Esophagus squamous epithelium (tissue), 5 donors: Measurements from ENCODE around the gene ZNF610. TPM values are rescaled to one million over a fixed set of nuclear protein-coding genes. Genes with fewer than 3 reads are reported as not detected.
"Not testable (repeated sequence)": the region's sequence is repeated elsewhere in the genome, so short reads cannot be mapped to it uniquely, and the experiment has no call there.

Source experiments
- DNase-seq: peaks from one replicate; lab custom pipeline; 2025; lab: John Stamatoyannopoulos, UW
- H3K27ac ChIP-seq, 4 donors: fragments of 200-600 bp; sonication (generic); one replicate each; pipeline ENCODE4 v1.5.1; 2016 to 2019; ENCODE audit warnings: mild to moderate bottlenecking in 1 of 4
- H3K27me3 ChIP-seq, 4 donors: fragments of 200-600 bp; sonication (generic); 1 replicate in 3 of 4; 2 replicates in 1 of 4; pipeline versions ENCODE4 v1.5.1 to v1.6.0; 2017 to 2021; ENCODE audit warnings: antibody characterized with exemption in 1 of 4
- H3K36me3 ChIP-seq, 3 donors: fragments of 200-600 bp; sonication (generic); one replicate each; pipeline ENCODE4 v1.5.1; 2016 to 2019
- H3K4me1 ChIP-seq, 3 donors: fragments of 200-600 bp; sonication (generic); one replicate each; pipeline ENCODE4 v1.5.1; 2017 to 2019
- H3K4me3 ChIP-seq, 4 donors: fragments of 200-600 bp; sonication (generic); 1 replicate in 3 of 4; 2 replicates in 1 of 4; pipeline ENCODE4 v1.5.1; 2016 to 2019; ENCODE audit warnings: mild to moderate bottlenecking in 2 of 4, moderate library complexity in 1 of 4
- H3K9me3 ChIP-seq, 3 donors: fragments of 200-600 bp; sonication (generic); one replicate each; pipeline ENCODE4 v1.5.1; 2016 to 2019
- CTCF ChIP-seq, 6 experiments: fragments of 450-650 bp in 4 of 6; fragments of 200-600 bp in 2 of 6; sonication (generic) in 2 of 6; IDR thresholded peaks; one replicate each; pipeline ENCODE4 v1.5.1; 2016 to 2019; ENCODE audit warnings: antibody characterized with exemption in 6 of 6, mild to moderate bottlenecking in 4 of 6, moderate library complexity in 4 of 6
- POLR2A ChIP-seq, 4 donors: fragments of 450-650 bp; IDR thresholded peaks; one replicate each; pipeline ENCODE4 v1.6.1; 2017; ENCODE audit warnings: antibody characterized with exemption in 4 of 4, mild to moderate bottlenecking in 4 of 4, moderate library complexity in 3 of 4
- WGBS, 2 donors: methylation state at CpG; one replicate each; pipeline ENCODE4 v1.1.5; 2018; 5-methylcytosine and 5-hydroxymethylcytosine counted together
- intact Hi-C: fragments of 100-400 bp; cut with DNase I; formaldehyde crosslinking; loops from one replicate; pipeline ENCODE4 v1.15.0; 2022
- total RNA-seq, 4 donors: library from RNA; depleted of rRNA; stranded (reverse); fragments of >200 nt; gene quantifications; one replicate each; pipeline ENCODE4 v1.1.0, GENCODE V29; 2016
- donor health status: DM: yes; HTN: yes; CAD: no.

The ZNF610 gene
- total RNA-seq, 4 donors from 2014 or later: 0.15 to 0.95 (median 0.15) TPM; not detected in 1

DNA sequence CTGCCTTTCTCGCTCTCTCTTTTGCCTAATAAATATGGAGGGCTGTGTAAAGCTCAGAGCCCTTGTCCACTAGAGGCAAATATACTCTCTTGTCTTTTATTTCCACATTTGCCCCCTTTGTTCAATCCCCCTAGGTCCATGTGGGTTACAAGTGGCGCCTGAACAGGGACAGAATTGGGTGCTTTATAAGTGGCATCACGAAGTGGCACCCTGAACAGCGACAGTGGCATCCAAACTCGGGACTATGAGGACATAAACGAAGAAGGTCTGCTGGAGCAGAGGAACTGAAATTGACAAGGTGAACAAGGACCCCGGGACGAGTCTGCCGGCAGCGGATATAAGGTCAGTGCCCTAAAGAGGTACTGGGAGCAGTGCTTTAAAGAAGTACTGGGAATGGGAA is 4.3 kb upstream of the ZNF610 start:
- Histone ChIP-seq H3K4me1 (peaks cover 0 to 9% (median 2%) of the 10 kb centered on the region in 3 donors), H3K27me3 (no peaks in the 10 kb centered on the region), H3K36me3 (no peaks in the 10 kb centered on the region), H3K9me3 (peaks cover 0 to 86% (median 75%) of the 10 kb centered on the region in 3 donors), H3K27ac (no peak overlapping the region), H3K4me3 (no peak overlapping the region)
- intact Hi-C loops: no loop called here
- 76 to 78% methylated on average over 10 of the region's 10 CpGs for WGBS, 2 donors
- TF ChIP-seq CTCF (IDR thresholded peaks at IDR 0.05): no peak
- no peak for TF ChIP-seq POLR2A (IDR thresholded peaks at IDR 0.05)
- DNase-seq: no peak

DNA sequence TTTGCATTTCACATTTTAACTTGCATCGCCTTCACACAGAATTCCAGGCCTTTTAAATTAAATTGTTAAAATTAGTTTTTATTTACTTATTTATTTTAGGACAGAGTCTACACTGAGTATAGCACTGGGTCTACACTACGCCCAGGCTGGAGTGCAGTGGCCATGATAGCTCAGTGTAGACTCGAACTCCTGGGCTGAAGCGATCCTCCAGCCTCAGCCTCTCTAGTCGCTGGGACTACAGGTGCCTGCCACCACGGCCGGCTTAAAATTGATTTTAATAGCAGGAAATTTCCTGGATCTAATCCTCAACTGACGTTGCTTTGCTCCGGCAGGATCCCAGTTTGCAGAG is 301 bp upstream of the ZNF610 start:
- WGBS, 2 donors: 68 to 72% methylated on average over 7 of the region's 9 CpGs
- DNase-seq: no peak
- peaks cover 0 to 17% (median 7%) of the 10 kb centered on the region in 3 donors for H3K4me1 ChIP-seq
- H3K27me3 ChIP-seq: no peaks in the 10 kb centered on the region
- H3K9me3 ChIP-seq: peaks cover 0 to 46% (median 40%) of the 10 kb centered on the region in 3 donors
- peak overlapping the region; percentile 64 to 86 (median 77) for H3K4me3 ChIP-seq
- peaks cover 0 to 7% (median 0%) of the 10 kb centered on the region in 3 donors for H3K36me3 ChIP-seq
- intact Hi-C loops: no loop called here
- peak overlapping the region; percentile 73 to 87 (median 82) for H3K27ac ChIP-seq
- TF ChIP-seq POLR2A (IDR thresholded peaks at IDR 0.05) (no peak), CTCF (IDR thresholded peaks at IDR 0.05) (no peak)

- TF ChIP-seq CTCF (IDR thresholded peaks at IDR 0.05) (no peak), POLR2A (IDR thresholded peaks at IDR 0.05) (no peak)
- H3K27ac ChIP-seq: peak overlapping the region; percentile 73 to 87 (median 82)
- WGBS, 2 donors: 4 to 8% methylated on average over 9 of the region's 9 CpGs
- DNase-seq: no peak
- H3K36me3 ChIP-seq: peaks cover 0 to 7% (median 0%) of the 10 kb centered on the region in 3 donors
- peak overlapping the region; percentile 64 to 86 (median 77) for H3K4me3 ChIP-seq
- intact Hi-C loops: no loop called here
- H3K9me3 ChIP-seq: peaks cover 0 to 42% (median 29%) of the 10 kb centered on the region in 3 donors
- H3K27me3 ChIP-seq: no peaks in the 10 kb centered on the region
- peaks cover 0 to 17% (median 7%) of the 10 kb centered on the region in 3 donors for H3K4me1 ChIP-seq
These were observed 843 bp downstream of the ZNF610 start for GRCh38 chr19:52336791-52337381.

- H3K27ac ChIP-seq, DNase-seq, H3K36me3 ChIP-seq, H3K27me3 ChIP-seq, intact Hi-C loops, H3K4me3 ChIP-seq: not testable (repeated sequence)
- Histone ChIP-seq H3K4me1 (peaks cover 0 to 17% (median 7%) of the 10 kb centered on the region in 3 donors), H3K9me3 (peaks cover 0 to 37% (median 17%) of the 10 kb centered on the region in 3 donors)
- 63 to 64% methylated on average over 3 of the region's 3 CpGs for WGBS, 2 donors
These were observed 3.0 kb downstream of the ZNF610 start for GRCh38 chr19:52339022-52339421.

- Histone ChIP-seq H3K9me3 (peaks cover 0 to 59% (median 0%) of the 10 kb centered on the region in 3 donors), H3K4me3 (no peak overlapping the region), H3K27ac (no peak overlapping the region), H3K27me3 (no peaks in the 10 kb centered on the region), H3K36me3 (peaks cover 0 to 11% (median 0%) of the 10 kb centered on the region in 3 donors), H3K4me1 (no peaks in the 10 kb centered on the region)
- no peak for DNase-seq
- TF ChIP-seq CTCF (IDR thresholded peaks at IDR 0.05): peak in 2 of 6 experiments; percentile 32 to 37
- no peak for TF ChIP-seq POLR2A (IDR thresholded peaks at IDR 0.05)
- intact Hi-C loops: no loop called here
- WGBS, 2 donors: 23 to 26% methylated on average over 6 to 8 of the region's 8 CpGs
These were observed 7.5 kb downstream of the ZNF610 start for GRCh38 chr19:52343548-52343947.
